Suppressor macrophage treated with lipopolysaccharide for 4 hours (primary cell): ENCODE data around the gene KAT5.
A peak's percentile ranks its signal among the peaks of the same experiment; 100 is the strongest.
"Not testable (repeated sequence)": the region's sequence is repeated elsewhere in the genome, so short reads cannot be mapped to it uniquely, and the experiment has no call there.

ENCODE experiments used
- DNase-seq: peaks from one replicate; pipeline ENCODE4 v3.0.0-alpha.2; 2020

KAT5 gene

GRCh38 chr11:65711785-65712632 lies at the start of gene KAT5:
KAT5 (plus strand) TSS chr11:65712252; CDS start chr11:65712268, 16 bp downstream.
- DNase-seq, result peak; percentile 99

GRCh38 chr11:65662799-65663638 lies 49.0 kb upstream of the KAT5 start, which contains the start of gene RELA:
RELA (minus strand) TSS chr11:65662916; CDS start chr11:65662832, 84 bp downstream.
- peak; percentile 98 for DNase-seq

- peak; percentile 96 for DNase-seq
Observed at GRCh38 chr11:65663639-65664200, 48.3 kb upstream of the KAT5 start.

GRCh38 chr11:65672180-65672860 lies 39.7 kb upstream of the KAT5 start:
- no peak for DNase-seq

GRCh38 chr11:65672982-65673381 lies 39.1 kb upstream of the KAT5 start:
- no peak for DNase-seq

- no peak for DNase-seq
Observed at GRCh38 chr11:65680192-65680743, 31.8 kb upstream of the KAT5 start.

- not testable (repeated sequence) for DNase-seq
Observed at GRCh38 chr11:65683480-65683879, 28.6 kb upstream of the KAT5 start.

GRCh38 chr11:65685981-65686380 lies 26.1 kb upstream of the KAT5 start:
- DNase-seq, result no peak

GRCh38 chr11:65691847-65692246 lies 20.2 kb upstream of the KAT5 start:
- DNase-seq, result not testable (repeated sequence)

GRCh38 chr11:65692367-65692766 lies 19.7 kb upstream of the KAT5 start:
- DNase-seq, result no peak

- DNase-seq, result no peak
Observed at GRCh38 chr11:65695459-65696241, 16.4 kb upstream of the KAT5 start.

- no peak for DNase-seq
Observed at GRCh38 chr11:65696802-65697552, 15.1 kb upstream of the KAT5 start.

- no peak for DNase-seq
Observed at GRCh38 chr11:65698205-65698604, 13.8 kb upstream of the KAT5 start.

- no peak for DNase-seq
Observed at GRCh38 chr11:65699306-65699705, 12.7 kb upstream of the KAT5 start.

- peak; percentile 53 for DNase-seq
Observed at GRCh38 chr11:65700399-65700798, 11.7 kb upstream of the KAT5 start.

- no peak for DNase-seq
Observed at GRCh38 chr11:65701686-65702085, 10.4 kb upstream of the KAT5 start.

GRCh38 chr11:65703846-65704245 lies 8.2 kb upstream of the KAT5 start:
- DNase-seq, result no peak

- peak; percentile 52 for DNase-seq
Observed at GRCh38 chr11:65706303-65706763, 5.7 kb upstream of the KAT5 start.

GRCh38 chr11:65707002-65707401 lies 5.0 kb upstream of the KAT5 start:
- not testable (repeated sequence) for DNase-seq

- DNase-seq, result peak; percentile 23
Observed at GRCh38 chr11:65708451-65708850, 3.6 kb upstream of the KAT5 start.

- DNase-seq, result peak; percentile 15
Observed at GRCh38 chr11:65709661-65710060, 2.4 kb upstream of the KAT5 start.
